DOHH2 (cell line): ENCODE data around the gene CAMTA1.

Experiments
- CTCF ChIP-seq: fragments of 200-600 bp; sonication (generic); IDR thresholded peaks from one replicate; pipeline ENCODE4 v1.5.1; 2014; ENCODE audit warnings: antibody characterized with exemption, mild to moderate bottlenecking, low read depth, low read length; ENCODE audit not compliant: poor library complexity, severe bottlenecking
- EZH2phosphoT487 ChIP-seq: fragments of 200-600 bp; sonication (generic); IDR thresholded peaks from 2 replicates; pipeline ENCODE4 v1.6.1; 2017; ENCODE audit warnings: borderline replicate concordance, mild to moderate bottlenecking, antibody characterized with exemption, low read length, moderate library complexity, mixed read lengths

- TF ChIP-seq CTCF (no peak), EZH2phosphoT487 (no peak)
Measured at GRCh38 chr1:6827079-6827478, 41.8 kb downstream of the CAMTA1 start.
